Umbilical cord (tissue), 2 donors: Measurements from ENCODE around the gene NOXO1. TPM values are rescaled to one million over a fixed set of nuclear protein-coding genes. Genes with fewer than 3 reads are reported as not detected.
"Not testable (repeated sequence)": the region's sequence is repeated elsewhere in the genome, so short reads cannot be mapped to it uniquely, and the experiment has no call there.

ENCODE experiments used
- DNase-seq: peaks from one replicate; pipeline ENCODE4 v3.0.0-alpha.2; 2015; ENCODE audit warnings: low spot score
- total RNA-seq: library from RNA; depleted of rRNA; stranded (reverse); fragments of >200 nt; gene quantifications from one replicate; pipeline ENCODE4 v1.2.3, GENCODE V29; 2014; ENCODE audit warnings: low replicate concordance; ENCODE audit not compliant: insufficient read depth

The NOXO1 gene
- total RNA-seq, result not detected

GRCh38 chr16:1981398-1981836 is at the start of gene NOXO1:
TSS of gene NOXO1 (minus strand) at chr16:1981469. CDS start at chr16:1981179, 290 bp downstream.
- DNase-seq, result no peak

GRCh38 chr16:2030036-2030435 is 48.8 kb upstream of the NOXO1 start:
- no peak for DNase-seq

GRCh38 chr16:2029350-2029749 is 48.1 kb upstream of the NOXO1 start:
- DNase-seq, result no peak

- no peak for DNase-seq
These were observed 47.5 kb upstream of the NOXO1 start for GRCh38 chr16:2028620-2029220.

GRCh38 chr16:2028146-2028545 is 46.9 kb upstream of the NOXO1 start:
- DNase-seq, result no peak

- DNase-seq, result no peak
These were observed 46.0 kb upstream of the NOXO1 start for GRCh38 chr16:2027024-2028010.

- no peak for DNase-seq
These were observed 45.3 kb upstream of the NOXO1 start, which contains the start of gene NHERF2 for GRCh38 chr16:2026461-2027023. TSS of gene NHERF2 (plus strand) at chr16:2026902. CDS start at chr16:2027006, 104 bp downstream.

GRCh38 chr16:2025878-2026460 is 44.7 kb upstream of the NOXO1 start:
- no peak for DNase-seq

- DNase-seq, result no peak
These were observed 44.0 kb upstream of the NOXO1 start for GRCh38 chr16:2025251-2025650.

GRCh38 chr16:2024032-2024420 is 42.8 kb upstream of the NOXO1 start:
- DNase-seq, result no peak

- peak; percentile 95 for DNase-seq
These were observed 42.1 kb upstream of the NOXO1 start for GRCh38 chr16:2023092-2024031.

GRCh38 chr16:2022723-2023091 is 41.4 kb upstream of the NOXO1 start:
- peak; percentile 88 for DNase-seq

GRCh38 chr16:2019921-2020831 is 38.9 kb upstream of the NOXO1 start:
- DNase-seq, result no peak

- DNase-seq, result no peak
These were observed 38.2 kb upstream of the NOXO1 start, which contains the start of gene NPW for GRCh38 chr16:2019518-2019920. TSS of gene NPW (plus strand) at chr16:2019785.

GRCh38 chr16:2016407-2016922 is 35.2 kb upstream of the NOXO1 start:
- DNase-seq, result no peak

GRCh38 chr16:2015947-2016208 is 34.6 kb upstream of the NOXO1 start:
- no peak for DNase-seq

GRCh38 chr16:2015117-2015946 is 34.1 kb upstream of the NOXO1 start:
- DNase-seq, result no peak

GRCh38 chr16:2013527-2013926 is 32.3 kb upstream of the NOXO1 start:
- DNase-seq, result no peak

GRCh38 chr16:2011726-2012125 is 30.5 kb upstream of the NOXO1 start:
- not testable (repeated sequence) for DNase-seq
